Activated CD4-positive, alpha-beta T cell treated with anti-CD3 and anti-CD28 coated beads, Interleukin-2, amount 50 U/mL, for 24 hours (primary cell): ENCODE measurements around the gene MARCHF3.
"Not testable (repeated sequence)": the region's sequence is repeated elsewhere in the genome, so short reads cannot be mapped to it uniquely, and the experiment has no call there.

Experiments used
- DNase-seq, 2 donors: peaks; one replicate each; pipeline ENCODE4 v3.0.0-alpha.2; 2020; ENCODE audit warnings: low read depth in 1 of 2, low spot score in 1 of 2

Gene MARCHF3

DNA sequence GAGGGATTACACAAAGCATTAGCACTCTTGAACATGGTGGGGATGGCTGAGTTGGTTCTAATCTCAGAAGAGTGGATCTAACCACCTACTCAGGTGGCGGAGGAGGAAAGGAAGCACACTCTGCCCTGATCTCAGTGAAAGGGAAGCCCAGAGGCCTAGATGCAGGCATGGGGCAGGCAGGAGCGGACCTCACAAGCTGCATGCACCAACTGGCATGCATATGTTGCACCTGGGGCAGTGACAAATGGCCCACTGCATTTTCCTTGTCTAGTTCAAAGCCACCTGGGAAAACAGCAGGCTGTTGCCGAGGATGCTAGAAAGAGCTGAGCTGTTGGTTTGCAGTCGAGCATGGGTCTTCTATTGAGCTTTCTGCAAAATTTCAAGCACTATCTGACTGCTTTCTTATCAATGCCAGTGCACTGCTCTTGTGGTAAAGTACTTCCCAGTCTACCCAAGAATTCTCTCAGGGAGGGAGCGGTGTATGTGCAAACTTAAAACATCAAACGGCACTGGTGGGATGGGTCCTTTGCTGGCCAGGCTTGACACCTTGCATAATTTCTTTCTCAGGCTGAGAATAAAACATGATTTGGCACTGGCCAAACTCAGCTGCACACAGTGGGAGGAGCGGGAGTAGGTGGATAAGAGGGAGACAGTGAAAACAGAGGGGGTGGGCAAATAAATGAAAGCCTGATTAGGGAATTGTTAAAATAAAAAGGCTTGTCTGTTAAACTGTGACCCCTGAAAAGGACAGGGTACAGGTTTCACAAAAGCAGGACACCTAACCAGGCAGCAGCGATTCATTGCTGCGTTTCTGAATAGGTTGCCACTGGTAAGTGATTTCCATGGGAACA is 108.9 kb downstream of the MARCHF3 start:
- DNase-seq: no peak

DNA sequence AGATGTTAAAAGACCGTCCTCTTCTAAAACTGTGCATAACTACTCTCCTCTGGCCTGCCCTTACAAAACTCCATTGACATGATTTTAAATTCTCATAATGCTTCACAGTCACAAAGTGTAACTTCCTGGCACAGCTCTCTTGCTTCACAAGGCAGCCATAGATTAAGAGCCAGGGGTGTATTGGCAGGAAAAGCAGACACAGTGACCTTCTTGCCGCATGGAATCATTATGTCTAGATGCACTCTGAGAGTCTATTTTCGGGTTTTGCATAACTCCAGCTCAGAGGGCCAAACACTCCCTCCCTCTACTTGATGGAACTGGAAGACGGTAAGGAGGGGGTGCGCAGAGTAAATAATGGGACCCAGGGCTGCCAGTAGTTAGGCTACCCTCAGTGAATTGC is 110.1 kb downstream of the MARCHF3 start:
- DNase-seq: no peak

DNA sequence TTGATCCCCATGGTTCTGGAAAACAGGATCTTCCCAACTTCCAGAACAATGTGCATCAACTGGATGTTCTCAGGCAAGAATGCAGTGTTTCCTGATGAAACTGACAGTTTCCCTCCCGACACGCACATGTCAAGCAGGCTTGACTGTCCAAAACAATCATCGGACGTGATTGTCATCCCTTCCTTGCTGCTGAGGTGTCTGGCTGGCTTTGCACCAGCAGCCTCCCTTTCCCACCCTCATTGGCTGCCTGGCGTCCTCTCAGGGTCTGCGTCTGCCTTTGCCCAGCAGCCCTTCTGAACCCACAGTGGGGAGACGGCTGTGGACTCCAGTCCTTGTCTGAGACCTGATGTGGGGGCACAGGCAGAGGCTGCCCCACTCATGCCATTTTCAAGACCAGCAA is 110.8 kb downstream of the MARCHF3 start:
- no peak for DNase-seq

DNA sequence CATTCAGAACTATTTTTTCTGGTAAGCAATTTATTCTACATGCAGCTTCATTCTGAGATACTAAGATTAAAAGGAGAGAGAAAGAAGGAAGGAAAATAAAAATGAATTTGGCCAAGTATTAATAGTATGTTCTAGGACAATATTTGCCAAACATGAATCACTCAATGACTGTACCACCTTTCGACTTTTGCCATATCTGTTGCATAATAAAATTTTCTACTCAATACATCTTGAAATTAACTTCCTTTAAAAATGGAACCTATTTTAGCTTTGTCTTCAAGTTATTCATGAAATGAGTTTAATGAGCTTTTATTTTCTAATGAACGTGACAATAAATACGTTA is 111.8 kb downstream of the MARCHF3 start:
- DNase-seq: no peak

DNA sequence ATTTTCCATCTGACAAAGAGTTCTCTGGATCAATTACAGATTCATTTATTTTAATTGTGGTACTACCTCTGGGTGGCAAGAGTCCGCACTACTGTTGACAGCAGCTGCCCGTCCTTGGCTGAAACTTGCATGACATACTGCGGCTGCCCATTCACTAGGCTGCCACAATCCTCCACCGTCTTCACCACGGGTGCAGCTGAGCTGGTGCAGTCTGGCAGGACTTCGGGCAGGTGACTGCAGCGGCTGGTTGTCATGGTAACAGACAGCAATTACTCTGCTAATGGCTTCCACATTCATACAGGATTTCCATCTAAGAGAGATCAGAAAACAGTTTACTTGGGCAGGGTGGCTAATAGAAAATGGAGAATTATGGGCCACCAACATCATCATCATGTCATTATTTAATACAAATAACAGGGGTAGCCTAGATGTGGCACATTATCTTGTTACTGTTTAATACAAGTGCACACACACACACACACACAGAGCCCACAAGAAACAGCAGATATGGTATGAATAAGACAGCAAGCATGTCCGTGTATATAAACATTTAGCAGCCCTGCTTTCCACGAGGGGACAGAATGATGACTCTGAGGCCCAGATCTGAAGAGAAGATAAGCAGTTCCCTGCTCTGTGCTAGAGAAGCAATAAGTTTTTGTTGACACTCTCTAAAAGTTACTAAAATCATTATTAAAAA is 112.3 kb downstream of the MARCHF3 start:
- DNase-seq: no peak

DNA sequence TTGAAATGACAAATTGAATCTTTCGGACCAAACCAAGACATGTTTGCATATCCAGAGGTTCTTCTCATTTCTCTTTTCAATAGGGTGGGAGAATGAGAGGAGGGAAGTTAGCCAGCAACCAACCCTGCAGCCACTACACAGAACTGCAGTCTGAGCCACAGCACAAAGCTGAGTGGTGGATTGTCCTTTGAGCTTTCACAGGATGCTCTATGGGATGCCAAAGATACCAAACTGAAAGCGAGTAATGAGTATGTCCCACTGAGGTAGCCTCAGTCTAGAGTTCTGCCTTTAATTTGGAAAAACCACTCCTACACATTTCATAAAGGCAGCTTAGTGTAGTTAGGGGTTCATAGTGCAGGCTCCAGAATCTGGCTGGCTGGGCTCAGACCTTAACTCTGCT is 114.9 kb downstream of the MARCHF3 start:
- no peak for DNase-seq

DNA sequence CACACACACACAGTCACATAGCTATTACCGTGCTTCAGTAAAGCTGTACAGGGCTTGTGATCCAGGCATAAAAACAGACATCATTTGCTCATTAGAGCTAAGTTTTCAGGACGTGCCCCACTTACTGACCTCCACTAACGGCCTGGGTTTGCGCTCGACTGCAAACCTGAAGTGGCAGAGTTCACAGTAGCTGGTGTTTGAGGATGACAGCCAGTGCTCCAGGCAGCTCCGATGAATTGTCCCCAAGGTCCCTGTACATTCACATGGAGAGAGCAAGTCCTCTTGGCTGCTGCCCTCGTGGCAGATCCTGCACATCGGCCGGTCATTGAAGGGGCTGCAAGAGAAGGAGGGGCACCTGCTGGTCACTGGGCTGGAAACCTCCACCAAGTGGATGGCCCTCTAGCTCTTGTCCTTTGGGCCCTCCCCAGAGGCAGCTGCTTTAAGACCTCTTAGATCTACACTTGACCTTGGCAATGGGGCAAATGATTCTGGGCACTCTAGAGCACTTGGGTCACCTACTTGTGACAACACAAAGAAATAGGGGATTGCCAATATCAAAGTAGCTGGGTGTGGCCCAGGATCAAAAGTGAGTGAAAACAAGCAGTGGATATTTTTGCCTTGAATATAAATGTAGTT is 115.4 kb downstream of the MARCHF3 start:
- DNase-seq: no peak

DNA sequence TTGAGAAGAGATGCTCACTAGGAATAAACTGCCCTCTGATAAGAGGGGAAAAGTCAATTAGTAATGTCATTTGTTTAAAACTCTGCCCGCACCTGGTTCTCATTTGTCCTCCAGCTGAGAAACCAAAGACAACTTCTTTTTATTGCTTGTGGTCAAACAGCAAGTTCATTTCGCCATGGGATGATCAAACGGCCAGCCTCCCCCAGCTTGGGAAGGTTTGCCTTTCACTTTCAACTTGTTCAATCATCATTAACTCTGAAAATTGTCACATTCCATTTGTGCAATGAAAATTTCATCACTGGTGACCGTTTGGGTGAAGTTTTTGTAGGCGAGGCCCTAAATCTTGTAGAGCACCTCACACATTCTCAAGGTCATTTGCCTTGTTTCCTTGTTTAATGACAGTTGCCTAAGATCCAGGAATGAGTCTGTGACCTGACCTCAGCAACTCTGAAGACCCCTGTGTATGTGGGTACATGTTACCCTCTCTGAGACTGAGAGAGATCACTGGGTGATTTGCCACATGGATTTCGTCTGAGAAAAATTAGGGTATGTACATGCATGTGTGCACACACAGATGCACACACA is 117.7 kb downstream of the MARCHF3 start:
- DNase-seq: no peak

DNA sequence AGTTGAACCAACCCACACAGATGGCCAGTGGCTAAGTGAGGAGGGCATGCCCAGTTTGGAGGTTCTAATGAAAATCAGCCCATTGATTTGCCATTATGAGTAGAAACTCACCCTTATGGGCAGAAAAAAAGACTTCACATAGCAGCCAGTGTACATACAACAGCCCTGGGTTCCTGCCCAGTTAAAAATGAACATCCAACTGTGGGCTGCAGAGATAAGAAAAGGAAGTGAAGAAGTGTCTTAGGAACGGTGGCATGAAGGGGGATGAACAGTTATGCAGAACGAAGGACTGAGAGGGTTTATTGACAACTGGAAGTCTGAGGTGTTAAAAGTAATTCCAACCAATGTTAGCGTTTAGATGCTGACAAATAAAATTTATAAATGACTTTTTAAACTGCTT is 118.4 kb downstream of the MARCHF3 start:
- DNase-seq: no peak

DNA sequence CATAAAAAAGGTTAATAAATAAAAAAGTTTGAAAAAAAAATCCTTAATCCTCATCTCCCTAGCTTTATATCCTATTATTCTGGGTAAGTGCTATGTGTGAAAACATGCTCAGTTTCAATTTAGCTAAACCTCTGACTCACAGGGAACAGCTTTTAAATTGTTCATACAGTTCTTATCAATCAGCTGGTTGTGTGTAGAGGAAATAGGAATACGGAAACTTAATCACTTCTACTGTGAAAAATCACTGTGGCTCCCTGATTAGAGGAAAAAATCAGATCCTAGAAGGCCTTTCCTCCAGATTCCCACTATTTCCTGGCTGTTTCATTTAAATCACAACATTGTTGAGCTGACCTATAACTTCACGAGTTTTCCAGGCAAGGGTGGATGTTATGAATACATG is 120.5 kb downstream of the MARCHF3 start:
- DNase-seq: no peak

DNA sequence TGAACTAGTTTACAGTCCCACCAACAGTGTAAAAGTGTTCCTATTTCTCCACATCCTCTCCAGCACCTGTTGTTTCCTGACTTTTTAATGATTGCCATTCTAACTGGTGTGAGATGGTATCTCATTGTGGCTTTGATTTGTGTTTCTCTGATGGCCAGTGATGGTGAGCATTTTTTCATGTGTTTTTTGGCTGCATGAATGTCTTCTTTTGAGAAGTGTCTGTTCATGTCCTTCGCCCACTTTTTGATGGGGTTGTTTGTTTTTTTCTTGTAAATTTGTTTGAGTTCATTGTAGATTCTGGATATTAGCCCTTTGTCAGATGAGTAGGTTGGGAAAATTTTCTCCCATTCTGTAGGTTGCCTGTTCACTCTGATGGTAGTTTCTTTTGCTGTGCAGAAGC is 126.0 kb downstream of the MARCHF3 start:
- not testable (repeated sequence) for DNase-seq

DNA sequence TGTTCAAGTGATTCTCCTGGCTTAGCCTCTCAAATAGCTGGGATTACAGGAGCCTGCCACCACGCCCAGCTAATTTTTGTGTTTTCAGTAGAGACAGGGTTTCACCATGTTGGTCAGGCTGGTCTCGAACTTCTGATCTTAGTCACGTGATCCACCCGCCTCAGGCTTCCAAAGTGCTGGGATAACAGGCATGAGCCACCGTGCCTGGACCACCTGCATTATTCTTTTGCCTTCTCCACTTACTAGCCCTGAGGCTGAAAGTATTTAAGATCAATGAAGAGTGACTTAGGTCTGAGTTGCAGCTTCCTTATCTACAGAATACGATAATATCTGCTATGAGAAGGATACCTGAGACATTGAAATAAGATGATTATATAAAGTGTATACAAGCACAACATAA is 129.6 kb downstream of the MARCHF3 start:
- DNase-seq: no peak

DNA sequence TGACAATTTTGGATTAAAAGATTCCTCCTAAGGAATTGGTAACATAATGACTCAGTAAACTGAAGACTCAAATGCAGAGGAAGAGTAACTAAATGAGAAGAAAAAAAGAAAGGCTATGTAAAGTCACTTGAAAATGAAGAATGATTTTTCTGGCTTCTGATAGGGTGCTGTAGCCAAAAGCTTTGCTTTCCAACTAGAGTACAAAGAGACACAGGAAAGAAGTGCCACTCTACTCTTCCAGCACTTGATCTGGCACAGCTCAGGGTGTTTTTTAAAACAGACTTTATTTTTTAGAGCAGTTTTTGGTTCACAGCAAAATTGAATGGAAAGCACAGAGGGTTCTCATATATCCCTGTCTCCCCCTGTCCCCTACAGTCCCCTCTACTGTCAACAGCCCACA is 130.9 kb downstream of the MARCHF3 start:
- DNase-seq: no peak

DNA sequence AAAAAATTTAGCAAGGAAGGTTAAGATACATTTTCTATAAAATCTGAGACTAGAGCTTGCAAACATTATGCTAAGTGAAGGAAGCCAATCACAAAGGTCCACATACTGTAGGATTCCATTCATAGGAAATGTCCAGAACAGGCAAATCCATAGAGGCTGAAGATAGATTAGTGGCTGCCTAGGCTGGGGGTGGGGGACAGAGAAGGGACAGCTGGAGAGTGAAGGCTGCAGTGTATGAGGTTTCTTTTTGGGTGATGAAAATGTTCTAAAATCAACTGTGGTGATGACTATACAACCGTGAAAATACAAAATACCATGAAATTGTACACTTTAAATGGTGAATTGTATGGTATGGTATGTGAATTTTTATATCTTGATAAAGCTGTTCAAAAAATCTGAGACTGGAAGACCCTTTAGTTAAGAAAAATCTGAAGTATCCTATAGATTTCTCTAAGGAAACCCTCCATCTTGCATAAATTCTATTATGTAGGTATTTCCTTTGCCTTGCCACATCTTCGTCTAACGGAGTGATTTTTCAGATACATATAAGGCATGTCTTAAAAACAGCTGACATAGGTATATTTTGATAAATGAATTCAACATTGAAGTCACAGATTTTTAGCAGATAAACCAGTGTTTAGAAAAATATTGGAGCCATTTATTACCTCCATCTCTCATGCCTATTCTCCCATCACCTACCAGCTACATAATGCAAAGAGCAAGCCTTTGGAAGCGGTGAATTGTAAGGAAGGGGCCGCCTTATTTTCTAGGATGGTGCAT is 132.3 kb downstream of the MARCHF3 start:
- no peak for DNase-seq

DNA sequence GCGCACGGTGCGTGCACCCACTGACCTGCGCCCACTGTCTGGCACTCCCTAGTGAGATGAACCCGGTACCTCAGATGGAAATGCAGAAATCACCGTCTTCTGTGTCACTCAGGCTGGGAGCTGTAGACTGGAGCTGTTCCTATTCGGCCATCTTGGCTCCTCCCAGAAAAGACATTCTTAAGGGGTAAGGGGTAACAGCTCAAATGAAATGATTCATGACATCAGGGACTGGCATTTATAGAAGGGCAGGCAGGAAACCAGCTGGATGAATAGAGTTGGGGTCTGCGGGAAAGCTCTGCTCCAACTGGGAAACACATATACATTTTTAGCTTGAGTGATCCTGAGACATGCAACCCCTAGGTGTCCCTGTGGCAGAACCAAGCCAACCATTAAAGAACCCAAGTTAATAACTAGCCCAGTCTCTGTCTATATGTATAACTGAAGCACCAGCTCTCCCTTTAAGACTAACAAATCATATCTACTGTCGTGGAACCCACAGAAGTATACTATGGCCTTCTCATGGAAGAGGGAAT is 134.1 kb downstream of the MARCHF3 start:
- no peak for DNase-seq

DNA sequence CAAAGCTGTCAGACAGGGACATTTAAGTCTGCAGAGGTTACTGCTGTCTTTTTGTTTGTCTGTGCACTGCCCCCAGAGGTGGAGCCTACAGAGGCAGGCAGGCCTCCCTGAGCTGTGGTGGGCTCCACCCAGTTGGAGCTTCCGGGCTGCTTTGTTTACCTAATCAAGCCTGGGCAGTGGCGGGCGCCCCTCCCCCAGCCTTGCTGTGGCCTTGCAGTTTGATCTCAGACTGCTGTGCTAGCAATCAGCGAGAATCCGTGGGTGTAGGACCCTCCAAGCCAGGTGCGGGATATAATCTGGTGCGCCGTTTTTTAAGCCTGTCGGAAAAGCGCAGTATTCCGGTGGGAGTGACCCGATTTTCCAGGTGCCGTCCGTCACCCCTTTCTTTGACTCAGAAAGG is 134.6 kb downstream of the MARCHF3 start:
- DNase-seq: not testable (repeated sequence)

DNA sequence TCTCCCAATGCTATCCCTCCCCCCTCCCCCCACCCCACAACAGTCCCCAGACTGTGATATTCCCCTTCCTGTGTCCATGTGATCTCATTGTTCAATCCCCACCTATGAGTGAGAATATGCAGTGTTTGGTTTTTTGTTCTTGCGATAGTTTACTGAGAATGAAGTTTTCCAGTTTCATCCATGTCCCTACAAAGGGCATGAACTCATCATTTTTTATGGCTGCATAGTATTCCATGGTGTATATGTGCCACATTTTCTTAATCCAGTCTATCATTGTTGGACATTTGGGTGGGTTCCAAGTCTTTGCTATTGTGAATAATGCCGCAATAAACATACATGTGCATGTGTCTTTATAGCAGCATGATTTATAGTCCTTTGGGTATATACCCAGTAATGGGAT is 139.9 kb downstream of the MARCHF3 start:
- not testable (repeated sequence) for DNase-seq

DNA sequence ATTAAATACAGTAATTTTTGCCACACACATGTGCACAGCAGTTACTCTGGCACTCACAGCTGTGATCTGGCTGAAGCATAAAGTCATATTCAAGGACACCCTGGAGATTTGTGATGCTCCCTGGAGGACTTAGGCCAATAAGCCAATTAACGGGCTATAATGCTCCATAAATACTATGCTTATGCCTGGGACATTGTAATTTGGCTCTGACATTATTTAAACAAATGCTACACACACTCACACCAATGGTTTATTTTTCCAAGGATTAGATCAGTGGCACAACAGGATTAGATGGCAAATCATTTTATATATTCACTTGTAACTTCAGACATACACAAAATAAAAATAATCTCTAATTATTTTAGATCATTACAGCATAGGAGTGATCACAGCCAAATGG is 142.2 kb downstream of the MARCHF3 start:
- no peak for DNase-seq

DNA sequence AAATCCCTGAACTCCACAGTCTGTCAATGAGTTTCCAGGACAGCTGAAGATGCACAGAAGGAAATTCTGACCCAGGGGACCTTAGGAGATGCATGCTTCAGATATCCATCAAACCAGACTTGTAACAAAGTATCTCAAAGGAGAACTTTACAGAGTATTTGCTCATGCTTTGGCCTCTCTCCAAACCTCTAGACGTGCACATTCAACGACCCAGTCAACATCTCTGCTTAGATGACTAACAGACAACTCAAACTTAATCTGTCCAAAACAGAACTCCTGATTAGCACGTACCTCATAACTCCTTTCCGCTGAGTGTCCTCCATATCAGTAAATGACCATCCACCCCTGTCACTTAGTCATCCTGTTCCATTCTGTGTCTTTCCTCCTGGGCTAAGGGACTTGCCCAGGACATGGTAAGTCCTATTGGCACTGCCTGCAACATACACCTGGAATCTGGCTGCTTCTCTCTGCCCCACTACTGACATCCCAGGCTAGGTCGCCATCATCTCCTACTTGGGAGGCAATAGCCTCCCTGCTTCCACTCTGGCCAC is 146.0 kb downstream of the MARCHF3 start:
- no peak for DNase-seq

DNA sequence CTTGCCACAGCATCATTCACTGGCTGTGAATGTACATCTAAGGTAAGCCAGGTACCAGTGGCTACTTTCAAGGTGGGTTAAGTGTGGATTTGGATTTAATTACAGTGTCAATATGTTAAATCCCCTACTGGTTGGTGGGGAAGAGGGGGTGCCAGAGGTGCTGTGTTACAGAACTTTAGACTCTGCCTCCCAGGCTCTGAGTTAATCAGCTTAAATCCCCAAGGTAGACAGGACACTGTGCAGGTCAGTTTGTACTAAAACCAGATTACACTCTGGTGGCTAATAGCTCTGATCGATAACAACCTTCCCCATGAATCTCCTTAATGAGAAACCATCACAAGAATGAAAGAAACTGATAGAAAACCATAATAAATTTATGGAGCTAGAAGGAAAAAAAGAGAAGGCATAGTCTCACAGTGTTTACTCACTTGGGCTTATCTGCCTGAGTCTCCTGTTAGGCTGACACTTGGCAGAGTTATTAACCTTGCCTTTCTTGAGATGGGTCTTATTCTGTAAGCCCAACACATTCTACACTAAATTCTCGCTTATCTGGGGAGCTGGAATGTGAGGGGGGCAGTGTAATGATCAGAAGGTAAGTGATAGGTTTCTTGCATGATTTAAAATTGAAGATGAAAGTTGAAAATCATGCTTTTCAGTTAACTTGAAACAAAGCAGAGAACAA is 146.7 kb downstream of the MARCHF3 start:
- DNase-seq: no peak
